Transverse colon (tissue), 4 donors: ENCODE results near the gene SOCS3. TPM values are rescaled to one million over a fixed set of nuclear protein-coding genes. Genes with fewer than 3 reads are reported as not detected.
A peak's percentile ranks its signal among the peaks of the same experiment; 100 is the strongest.
"Not testable (repeated sequence)": the region's sequence is repeated elsewhere in the genome, so short reads cannot be mapped to it uniquely, and the experiment has no call there.

Experiments used
- DNase-seq: peaks from one replicate; pipeline ENCODE4 v3.0.0-alpha.2; 2019
- H3K27ac ChIP-seq, 4 donors: fragments of 200-600 bp; sonication (generic); 2 replicates each; pipeline ENCODE4 v1.5.1; 2016 to 2018; ENCODE audit warnings: inconsistent platforms in 4 of 4
- H3K27me3 ChIP-seq: fragments of 200-600 bp; sonication (generic); 2 replicates; pipeline ENCODE4 v1.5.1; 2017; ENCODE audit warnings: inconsistent platforms
- H3K36me3 ChIP-seq, 4 donors: fragments of 200-600 bp; sonication (generic); 2 replicates each; pipeline ENCODE4 v1.5.1; 2017 to 2019; ENCODE audit warnings: inconsistent platforms in 4 of 4
- H3K4me1 ChIP-seq, 4 donors: fragments of 200-600 bp; sonication (generic); 2 replicates each; pipeline ENCODE4 v1.5.1; 2017 to 2020; ENCODE audit warnings: inconsistent platforms in 4 of 4
- H3K4me3 ChIP-seq, 4 donors: fragments of 200-600 bp; sonication (generic); 1 replicate in 1 of 4; 2 replicates in 3 of 4; pipeline versions ENCODE4 v1.5.1 to v1.6.1; 2017 to 2019; ENCODE audit warnings: inconsistent platforms in 4 of 4
- H3K9me3 ChIP-seq, 2 donors: fragments of 200-600 bp; sonication (generic); 2 replicates each; pipeline ENCODE4 v1.5.1; 2017 to 2019; ENCODE audit warnings: inconsistent platforms in 2 of 2
- CTCF ChIP-seq, 5 experiments: fragments of 200-600 bp in 3 of 5; fragments of 450-650 bp in 2 of 5; sonication (generic) in 3 of 5; IDR thresholded peaks; 1 replicate in 2 of 5; 2 replicates in 3 of 5; pipeline ENCODE4 v1.5.1; 2016 to 2017; ENCODE audit warnings: antibody characterized with exemption in 5 of 5, inconsistent platforms in 3 of 5, mild to moderate bottlenecking in 2 of 5, moderate library complexity in 1 of 5
- EP300 ChIP-seq: sonication (generic); formaldehyde crosslinking; IDR thresholded peaks from one replicate; pipeline ENCODE4 v1.6.1; 2017; ENCODE audit warnings: antibody characterized with exemption, low read depth
- POLR2A ChIP-seq: fragments of 450-650 bp; IDR thresholded peaks from one replicate; pipeline ENCODE4 v1.6.1; 2016; ENCODE audit warnings: antibody characterized with exemption, mild to moderate bottlenecking, moderate library complexity
- POLR2AphosphoS5 ChIP-seq, 3 donors: sonication (generic); formaldehyde crosslinking; IDR thresholded peaks; one replicate each; pipeline ENCODE4 v1.6.1; 2016; ENCODE audit warnings: antibody characterized with exemption in 3 of 3
- WGBS, 2 donors: methylation state at CpG; one replicate each; pipeline ENCODE4 v1.1.5; 2018; ENCODE audit warnings: low coverage in 1 of 2; 5-methylcytosine and 5-hydroxymethylcytosine counted together
- in situ Hi-C, 4 donors: fragments of 200-750 bp; cut with MboI; loops; one replicate each; pipeline versions ENCODE4 v1.15.0 to v1.15.1; 2017; ENCODE audit warnings: low sequenced_read_pairs in 3 of 4, low pct_ligation_motif_present in 1 of 4, low pct_unique_long_range_greater_than_20kb in 1 of 4
- intact Hi-C: fragments of 100-400 bp; cut with DNase I; formaldehyde crosslinking; loops from one replicate; pipeline ENCODE4 v1.15.1; 2023; ENCODE audit warnings: low total_unique reads
- total RNA-seq, 4 donors: library from RNA; depleted of rRNA; stranded (reverse); fragments of >200 nt; gene quantifications; one replicate each; pipeline ENCODE4 v1.1.0, GENCODE V29; 2016

The SOCS3 gene
- total RNA-seq, 4 donors from 2014 or later = 22.3 to 230 (median 37.6) TPM

DNA sequence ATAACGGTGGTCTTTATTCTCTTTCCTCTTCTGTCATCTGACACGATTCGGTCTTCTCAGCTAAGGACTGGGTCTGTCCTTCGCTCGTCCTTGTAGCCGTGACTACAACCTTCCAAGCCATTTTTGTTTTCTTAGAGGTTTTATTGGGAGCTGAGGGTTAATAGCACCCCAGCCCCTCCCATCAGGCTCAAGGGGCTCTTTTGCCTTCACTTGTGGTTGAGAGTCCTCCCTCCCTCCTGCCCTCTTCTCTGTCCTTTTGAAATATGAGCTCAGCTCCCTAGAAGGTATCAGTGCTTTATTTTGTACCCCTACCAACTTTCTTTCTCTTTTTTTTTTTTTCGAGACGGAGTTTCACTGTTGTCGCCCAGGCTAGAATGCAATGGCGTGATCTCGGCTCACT lies 24.7 kb downstream of the SOCS3 start:
- no peak overlapping the region for H3K27ac ChIP-seq

GRCh38 chr17:78332991-78333390 lies 26.9 kb downstream of the SOCS3 start:
- Histone ChIP-seq H3K4me3 (no peak overlapping the region), H3K27me3 (no peaks in the 10 kb centered on the region), H3K4me1 (peaks cover 0 to 22% (median 4%) of the 10 kb centered on the region in 4 donors), H3K9me3 (no peaks in the 10 kb centered on the region), H3K27ac (no peak overlapping the region), H3K36me3 (no peaks in the 10 kb centered on the region)
- in situ Hi-C loops = no loop called here
- WGBS, 2 donors = 80 to 91% methylated on average over 4 of the region's 4 CpGs
- no peak for DNase-seq
- intact Hi-C loops = no loop called here
- TF ChIP-seq POLR2AphosphoS5 (IDR thresholded peaks at IDR 0.05) (no peak), EP300 (no peak), POLR2A (no peak), CTCF (IDR thresholded peaks at IDR 0.05) (no peak)

More for the DNA sequence above, 24.7 kb downstream of the SOCS3 start:
- intact Hi-C loops = no loop called here
- DNase-seq = no peak
- TF ChIP-seq POLR2A (no peak), EP300 (no peak), POLR2AphosphoS5 (IDR thresholded peaks at IDR 0.05) (no peak), CTCF (IDR thresholded peaks at IDR 0.05) (no peak)
- no peaks in the 10 kb centered on the region for H3K9me3 ChIP-seq
- H3K4me3 ChIP-seq = no peak overlapping the region
- H3K4me1 ChIP-seq = peaks cover 0 to 33% (median 8%) of the 10 kb centered on the region in 4 donors
- in situ Hi-C loops = no loop called here
- H3K27me3 ChIP-seq = no peaks in the 10 kb centered on the region
- H3K36me3 ChIP-seq = no peaks in the 10 kb centered on the region
- WGBS, 2 donors = 88 to 92% methylated on average over 9 to 11 of the region's 11 CpGs

- DNase-seq, H3K36me3 ChIP-seq, H3K27me3 ChIP-seq, H3K4me3 ChIP-seq, intact Hi-C loops, H3K27ac ChIP-seq, H3K9me3 ChIP-seq, in situ Hi-C loops: not testable (repeated sequence)
- peaks cover 0 to 18% (median 4%) of the 10 kb centered on the region in 4 donors for H3K4me1 ChIP-seq
- 60 to 79% methylated on average over 1 to 12 of the region's 12 CpGs for WGBS, 2 donors
These were observed 28.5 kb downstream of the SOCS3 start for GRCh38 chr17:78331355-78331754.

- H3K9me3 ChIP-seq = no peaks in the 10 kb centered on the region
- no peak overlapping the region for H3K27ac ChIP-seq
- peak; percentile 44 for DNase-seq
- no peaks in the 10 kb centered on the region for H3K36me3 ChIP-seq
- no peak overlapping the region for H3K4me3 ChIP-seq
- WGBS, 2 donors = 35 to 50% methylated on average over 8 to 12 of the region's 13 CpGs
- intact Hi-C loops (no loop called here), in situ Hi-C loops (no loop called here)
- TF ChIP-seq POLR2AphosphoS5 (IDR thresholded peaks at IDR 0.05) (no peak), EP300 (no peak), CTCF (IDR thresholded peaks at IDR 0.05) (no peak), POLR2A (no peak)
- peaks cover 0 to 18% (median 4%) of the 10 kb centered on the region in 4 donors for H3K4me1 ChIP-seq
- H3K27me3 ChIP-seq = no peaks in the 10 kb centered on the region
These were observed 29.2 kb downstream of the SOCS3 start for GRCh38 chr17:78330570-78331224.
